Caco-2 (cell line): Measurements from ENCODE around the gene FILIP1. TPM values are rescaled to one million over a fixed set of nuclear protein-coding genes. Genes with fewer than 3 reads are reported as not detected.

Source experiments
- BruUV-seq: library from RNA; stranded (reverse); fragments of 400-500 nt; replicated peaks from 2 replicates; lab custom pipeline; 2021; lab: Mats Ljungman, UMichigan
- CTCF ChIA-PET: fragments of 300-600 bp; sonication (Branson Sonifier 250); formaldehyde crosslinking; loops from one replicate; lab custom pipeline; 2022; ENCODE audit warnings: antibody characterized with exemption; lab: Charles Lee
- POLR2A ChIA-PET: fragments of 300-600 bp; sonication (Branson Sonifier 250); formaldehyde crosslinking; loops from one replicate; lab custom pipeline; 2022; ENCODE audit warnings: antibody characterized with exemption; lab: Charles Lee
- DNase-seq, 2 experiments: peaks; one replicate each; pipeline versions ENCODE4 v3.0.0 to v3.0.0-alpha.2; 2020 to 2022
- H3K27me3 ChIP-seq: replicated peaks from 2 replicates; pipeline ENCODE4 v1.6.0; 2011; ENCODE audit warnings: low read length; ENCODE audit not compliant: control insufficient read depth, insufficient read depth
- H3K36me3 ChIP-seq: 2 replicates; pipeline ENCODE4 v1.5.1; 2011; ENCODE audit warnings: low read length; ENCODE audit not compliant: control insufficient read depth, insufficient read depth
- H3K4me1 ChIP-seq: fragments of 250-450 bp; sonication (Bioruptor Pico); 2 replicates; pipeline ENCODE4 v1.5.1; 2020; ENCODE audit warnings: mild to moderate bottlenecking
- H3K4me3 ChIP-seq: 2 replicates; pipeline ENCODE4 v1.5.1; 2011; ENCODE audit warnings: low read depth, mild to moderate bottlenecking, control low read depth, low read length
- H3K9me3 ChIP-seq: fragments of 250-450 bp; sonication (Bioruptor Pico); 2 replicates; pipeline ENCODE4 v1.5.1; 2020; ENCODE audit warnings: mild to moderate bottlenecking, moderate library complexity
- H3K27ac Mint-ChIP-seq: one replicate; pipeline ENCODE4 v1.8.0; 2022; ENCODE audit warnings: mixed read lengths; ENCODE audit not compliant: unreplicated experiment
- H3K27me3 Mint-ChIP-seq: one replicate; pipeline ENCODE4 v1.8.0; 2022; ENCODE audit warnings: mixed read lengths; ENCODE audit not compliant: insufficient read depth, unreplicated experiment
- H3K36me3 Mint-ChIP-seq: one replicate; pipeline ENCODE4 v1.8.0; 2022; ENCODE audit warnings: mild to moderate bottlenecking, mixed read lengths; ENCODE audit not compliant: insufficient read depth, unreplicated experiment
- H3K4me1 Mint-ChIP-seq: one replicate; pipeline ENCODE4 v1.8.0; 2022; ENCODE audit warnings: low read depth, mixed read lengths; ENCODE audit not compliant: unreplicated experiment
- H3K4me3 Mint-ChIP-seq: one replicate; pipeline ENCODE4 v1.8.0; 2022; ENCODE audit warnings: mild to moderate bottlenecking, moderate library complexity, mixed read lengths; ENCODE audit not compliant: unreplicated experiment
- H3K9me3 Mint-ChIP-seq: one replicate; pipeline ENCODE4 v1.8.0; 2022; ENCODE audit warnings: mixed read lengths; ENCODE audit not compliant: unreplicated experiment
- CTCF ChIP-seq, 2 experiments: fragments of 200-600 bp in 1 of 2; IDR thresholded peaks; 1 replicate in 1 of 2; 2 replicates in 1 of 2; pipeline versions ENCODE4 v1.5.1 to v1.8.0; 2011 to 2022; ENCODE audit warnings: antibody characterized with exemption in 1 of 2, control low read depth in 1 of 2, inconsistent platforms in 1 of 2, low read depth in 1 of 2, low read length in 1 of 2, mild to moderate bottlenecking in 1 of 2, moderate library complexity in 1 of 2; ENCODE audit not compliant: insufficient read depth in 1 of 2, severe bottlenecking in 1 of 2, unreplicated experiment in 1 of 2
- intact Hi-C: fragments of 100-400 bp; cut with micrococcal nuclease; formaldehyde crosslinking; loops from one replicate; pipeline ENCODE4 v1.10.0; 2022; ENCODE audit not compliant: unreplicated experiment
- total RNA-seq: library from RNA; stranded (reverse); gene quantifications from 2 replicates; pipeline ENCODE4 v1.2.3, GENCODE V29; 2022

Gene FILIP1
- total RNA-seq, 1 experiment from 2014 or later: 0.07 TPM

GRCh38 chr6:75397656-75398465, 95.7 kb downstream of the FILIP1 start:
- H3K27me3 ChIP-seq: no peaks in the 10 kb centered on the region
- intact Hi-C loops: no loop called here
- H3K9me3 ChIP-seq: no peaks in the 10 kb centered on the region
- ChIA-PET POLR2A (no interaction called here), CTCF (no interaction called here)
- Mint-ChIP-seq H3K36me3 (no peaks in the 10 kb centered on the region), H3K4me1 (no peaks in the 10 kb centered on the region), H3K9me3 (no peaks in the 10 kb centered on the region), H3K4me3 (no peak overlapping the region), H3K27ac (no peak overlapping the region), H3K27me3 (peaks cover 2% of the 10 kb centered on the region)
- H3K36me3 ChIP-seq: no peaks in the 10 kb centered on the region
- no peak overlapping the region for H3K4me3 ChIP-seq
- no peak for DNase-seq
- BruUV-seq: no TSS peak
- no peaks in the 10 kb centered on the region for H3K4me1 ChIP-seq
- TF ChIP-seq CTCF (IDR thresholded peaks at IDR 0.05; ENCODE audit: insufficient read depth in 1 of 2, low read depth in 1 of 2, low read length in 1 of 2, severe bottlenecking in 1 of 2, unreplicated experiment in 1 of 2): no peak

GRCh38 chr6:75397171-75397570, 96.4 kb downstream of the FILIP1 start:
- no peak overlapping the region for H3K4me3 Mint-ChIP-seq
- Histone ChIP-seq H3K4me3 (no peak overlapping the region), H3K27me3 (no peaks in the 10 kb centered on the region), H3K9me3 (no peaks in the 10 kb centered on the region), H3K36me3 (no peaks in the 10 kb centered on the region), H3K4me1 (no peaks in the 10 kb centered on the region)
- DNase-seq: no peak
- H3K27me3 Mint-ChIP-seq: peaks cover 2% of the 10 kb centered on the region
- H3K4me1 Mint-ChIP-seq: no peaks in the 10 kb centered on the region
- H3K36me3 Mint-ChIP-seq: no peaks in the 10 kb centered on the region
- intact Hi-C loops: no loop called here
- no peak overlapping the region for H3K27ac Mint-ChIP-seq
- CTCF ChIA-PET: no interaction called here
- no peaks in the 10 kb centered on the region for H3K9me3 Mint-ChIP-seq
- TF ChIP-seq CTCF (IDR thresholded peaks at IDR 0.05; ENCODE audit: insufficient read depth in 1 of 2, low read depth in 1 of 2, low read length in 1 of 2, severe bottlenecking in 1 of 2, unreplicated experiment in 1 of 2): no peak
- no TSS peak for BruUV-seq
- POLR2A ChIA-PET: no interaction called here

- DNase-seq: no peak
- Mint-ChIP-seq H3K36me3 (no peaks in the 10 kb centered on the region), H3K9me3 (no peaks in the 10 kb centered on the region), H3K4me1 (no peaks in the 10 kb centered on the region), H3K27ac (no peak overlapping the region), H3K27me3 (peaks cover 2% of the 10 kb centered on the region), H3K4me3 (no peak overlapping the region)
- intact Hi-C loops: no loop called here
- ChIA-PET CTCF (no interaction called here), POLR2A (no interaction called here)
- Histone ChIP-seq H3K4me3 (no peak overlapping the region), H3K36me3 (no peaks in the 10 kb centered on the region), H3K4me1 (no peaks in the 10 kb centered on the region), H3K9me3 (no peaks in the 10 kb centered on the region), H3K27me3 (no peaks in the 10 kb centered on the region)
- BruUV-seq: no TSS peak
- no peak for TF ChIP-seq CTCF (IDR thresholded peaks at IDR 0.05; ENCODE audit: insufficient read depth in 1 of 2, low read depth in 1 of 2, low read length in 1 of 2, severe bottlenecking in 1 of 2, unreplicated experiment in 1 of 2)
Observed at GRCh38 chr6:75396005-75396800, 97.4 kb downstream of the FILIP1 start.
